Thymus (tissue), 11 donors: Measurements from ENCODE around the gene CNNM2. TPM values are rescaled to one million over a fixed set of nuclear protein-coding genes. Genes with fewer than 3 reads are reported as not detected.
"Not testable (repeated sequence)": the region's sequence is repeated elsewhere in the genome, so short reads cannot be mapped to it uniquely, and the experiment has no call there.

Experiments used
- DNase-seq, 9 donors: peaks; one replicate each; pipeline ENCODE4 v3.0.0-alpha.2; 2013; ENCODE audit warnings: low spot score in 9 of 9, low read depth in 6 of 9, missing footprints in 1 of 9
- H3K27ac ChIP-seq, 2 donors: one replicate each; pipeline ENCODE4 v1.5.1; 2013; ENCODE audit warnings: control low read depth in 1 of 2, low read depth in 1 of 2, low read length in 1 of 2, mild to moderate bottlenecking in 1 of 2, moderate library complexity in 1 of 2
- H3K27me3 ChIP-seq, 2 donors: one replicate each; pipeline ENCODE4 v1.5.1; 2013; ENCODE audit warnings: low read length in 1 of 2; ENCODE audit not compliant: control insufficient read depth in 2 of 2, insufficient read depth in 1 of 2
- H3K36me3 ChIP-seq, 2 donors: one replicate each; pipeline ENCODE4 v1.5.1; 2013; ENCODE audit warnings: low read length in 1 of 2, mild to moderate bottlenecking in 1 of 2, moderate library complexity in 1 of 2; ENCODE audit not compliant: control insufficient read depth in 2 of 2, insufficient read depth in 2 of 2
- H3K4me1 ChIP-seq, 2 donors: one replicate each; pipeline ENCODE4 v1.5.1; 2013; ENCODE audit warnings: low read length in 2 of 2; ENCODE audit not compliant: control insufficient read depth in 2 of 2, insufficient read depth in 2 of 2
- H3K4me3 ChIP-seq, 2 donors: one replicate each; pipeline ENCODE4 v1.5.1; 2013; ENCODE audit warnings: low read length in 2 of 2, control low read depth in 1 of 2, mild to moderate bottlenecking in 1 of 2
- H3K9me3 ChIP-seq, 2 donors: one replicate each; pipeline ENCODE4 v1.5.1; 2013; ENCODE audit warnings: low read length in 1 of 2, mild to moderate bottlenecking in 1 of 2; ENCODE audit not compliant: control insufficient read depth in 2 of 2, insufficient read depth in 1 of 2
- WGBS: extraction: QIAGEN DNeasy Blood & Tissue Kit; methylation state at CpG from one replicate; pipeline ENCODE4 v1.1.7; 2013; 5-methylcytosine and 5-hydroxymethylcytosine counted together
- polyA plus RNA-seq: library from polyadenylated mRNA; stranded (reverse); fragments of 200-250 nt; gene quantifications from one replicate; pipeline ENCODE4 v1.2.3, GENCODE V29; 2013
- total RNA-seq: library from RNA; stranded (reverse); fragments of 120-200 nt; gene quantifications from one replicate; pipeline ENCODE4 v1.2.4, GENCODE V29; 2013
- donor health status: healthy.

CNNM2 gene
- total and polyA plus RNA-seq, 2 donors, result 1.5 to 2.1 TPM

GRCh38 chr10:102919246-102919959, 1.3 kb downstream of the CNNM2 start:
- peak in 2 of 9 donors; percentile 33 to 53 for DNase-seq
- no peaks in the 10 kb centered on the region for H3K9me3 ChIP-seq
- H3K4me1 ChIP-seq, result peaks cover 17 to 22% of the 10 kb centered on the region in 2 donors
- no peak overlapping the region for H3K27ac ChIP-seq
- H3K4me3 ChIP-seq, result peak overlapping the region; percentile 65 to 83
- H3K36me3 ChIP-seq, result no peaks in the 10 kb centered on the region
- 52% methylated on average over 47 of the region's 47 CpGs for WGBS
- H3K27me3 ChIP-seq, result peaks cover 3 to 20% of the 10 kb centered on the region in 2 donors

GRCh38 chr10:102919992-102920739, 2.1 kb downstream of the CNNM2 start:
- DNase-seq, result no peak
- Histone ChIP-seq H3K9me3 (no peaks in the 10 kb centered on the region), H3K4me1 (peaks cover 17 to 22% of the 10 kb centered on the region in 2 donors), H3K27me3 (peaks cover 3 to 20% of the 10 kb centered on the region in 2 donors), H3K36me3 (no peaks in the 10 kb centered on the region), H3K4me3 (peak overlapping the region in 1 of 2 donors; percentile 3), H3K27ac (no peak overlapping the region)
- WGBS, result 90% methylated on average over 9 of the region's 9 CpGs

- peaks cover 13% of the 10 kb centered on the region in 2 donors for H3K4me1 ChIP-seq
- peaks cover 0 to 15% of the 10 kb centered on the region in 2 donors for H3K27me3 ChIP-seq
- no peak for DNase-seq
- H3K27ac ChIP-seq, result no peak overlapping the region
- H3K4me3 ChIP-seq, result no peak overlapping the region
- peaks cover 0 to 4% of the 10 kb centered on the region in 2 donors for H3K36me3 ChIP-seq
- no peaks in the 10 kb centered on the region for H3K9me3 ChIP-seq
Measured at GRCh38 chr10:102923601-102924000, 5.5 kb downstream of the CNNM2 start.

- peaks cover 0 to 4% of the 10 kb centered on the region in 2 donors for H3K36me3 ChIP-seq
- H3K4me1 ChIP-seq, result no peaks in the 10 kb centered on the region
- DNase-seq, result no peak
- no peaks in the 10 kb centered on the region for H3K27me3 ChIP-seq
- H3K27ac ChIP-seq, result no peak overlapping the region
- no peaks in the 10 kb centered on the region for H3K9me3 ChIP-seq
- 97% methylated on average over 6 of the region's 6 CpGs for WGBS
- no peak overlapping the region for H3K4me3 ChIP-seq
Measured at GRCh38 chr10:102926842-102927241, 8.7 kb downstream of the CNNM2 start.

DNA sequence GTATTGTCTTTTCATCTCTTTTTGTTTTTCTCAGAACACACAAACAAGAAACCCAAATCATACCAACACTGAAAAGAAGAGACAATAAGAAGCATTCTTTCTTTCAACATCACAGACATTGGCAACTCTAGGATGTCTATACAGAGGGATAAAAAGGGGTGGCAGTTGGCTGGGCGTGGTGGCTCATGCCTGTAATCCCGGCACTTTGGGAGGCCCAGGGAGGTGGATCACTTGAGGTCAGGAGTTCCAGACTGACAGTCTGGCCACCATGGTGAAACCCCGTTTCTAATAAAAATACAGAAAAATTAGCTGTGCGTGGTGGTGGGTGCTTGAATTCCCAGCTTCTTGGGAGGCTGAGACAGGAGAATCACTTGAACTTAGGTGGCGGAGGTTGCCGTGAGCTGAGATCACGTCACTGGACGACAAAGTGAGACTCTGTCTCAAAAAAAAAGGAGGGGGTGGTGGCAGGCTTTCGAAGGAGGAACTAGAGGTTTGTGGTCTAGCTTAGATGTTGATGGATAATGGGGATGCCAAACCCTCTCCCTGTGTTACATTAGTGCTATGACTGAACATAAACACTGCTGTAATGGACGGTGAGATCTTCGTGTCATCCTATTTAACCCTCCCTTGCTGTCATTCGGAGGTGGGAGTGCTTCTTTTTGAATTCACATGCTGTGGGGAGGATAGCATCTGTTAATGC, 9.4 kb downstream of the CNNM2 start:
- Histone ChIP-seq H3K4me1 (no peaks in the 10 kb centered on the region), H3K4me3 (no peak overlapping the region), H3K9me3 (no peaks in the 10 kb centered on the region), H3K27ac (no peak overlapping the region), H3K36me3 (peaks cover 0 to 4% of the 10 kb centered on the region in 2 donors), H3K27me3 (no peaks in the 10 kb centered on the region)
- 36% methylated on average over 12 of the region's 12 CpGs for WGBS
- no peak for DNase-seq

DNA sequence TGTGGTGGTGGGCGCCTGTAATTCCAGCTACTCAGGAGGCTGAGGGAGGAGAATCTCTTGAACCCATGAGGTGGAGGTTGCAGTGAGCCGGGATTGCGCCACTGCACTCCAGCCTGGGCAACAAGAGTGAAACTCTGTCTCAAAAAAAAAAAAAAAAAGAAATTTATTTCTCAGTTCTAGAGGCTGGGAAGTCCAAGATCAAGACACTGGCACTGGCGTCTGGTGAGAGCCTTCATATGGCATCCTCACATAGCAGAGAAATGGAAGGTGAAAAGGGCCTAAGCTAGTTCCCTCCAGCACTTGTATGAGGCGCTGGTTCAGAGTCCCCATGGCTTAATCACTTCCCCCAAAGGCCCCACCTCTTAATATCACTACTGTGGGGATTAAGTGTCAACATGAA, 10.3 kb downstream of the CNNM2 start:
- H3K4me1 ChIP-seq, DNase-seq, H3K27me3 ChIP-seq, H3K27ac ChIP-seq, H3K9me3 ChIP-seq, H3K36me3 ChIP-seq, H3K4me3 ChIP-seq: not testable (repeated sequence)
- WGBS, result over 99% methylated on average over 5 of the region's 5 CpGs

DNA sequence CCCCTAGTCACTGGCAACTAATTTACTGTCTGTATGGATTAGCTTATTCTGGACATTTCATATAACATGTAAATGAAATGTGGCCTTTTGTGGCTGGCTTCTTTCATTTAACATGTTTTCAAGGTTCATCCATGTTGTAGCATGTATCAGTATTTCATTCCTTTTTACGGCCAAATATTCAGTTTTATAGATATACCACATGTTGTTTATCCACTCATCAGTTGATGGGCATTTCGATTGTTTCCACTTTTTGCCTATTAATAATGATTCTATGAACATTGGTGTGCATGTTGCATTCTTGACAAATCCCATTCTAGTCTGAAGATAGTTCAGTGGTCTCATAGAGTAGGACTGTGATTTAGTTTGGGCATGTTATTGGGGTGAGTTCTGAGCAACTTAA, 12.6 kb downstream of the CNNM2 start:
- peaks cover 0 to 4% of the 10 kb centered on the region in 2 donors for H3K36me3 ChIP-seq
- DNase-seq, result no peak
- H3K4me3 ChIP-seq, result no peak overlapping the region
- H3K9me3 ChIP-seq, result no peaks in the 10 kb centered on the region
- H3K27me3 ChIP-seq, result no peaks in the 10 kb centered on the region
- H3K27ac ChIP-seq, result no peak overlapping the region
- peaks cover 0 to 2% of the 10 kb centered on the region in 2 donors for H3K4me1 ChIP-seq
- 100% methylated on average over 2 of the region's 2 CpGs for WGBS

GRCh38 chr10:102931643-102932042, 13.5 kb downstream of the CNNM2 start:
- Histone ChIP-seq H3K4me1 (peaks cover 0 to 9% of the 10 kb centered on the region in 2 donors), H3K27me3 (no peaks in the 10 kb centered on the region), H3K9me3 (no peaks in the 10 kb centered on the region), H3K36me3 (peaks cover 0 to 4% of the 10 kb centered on the region in 2 donors), H3K4me3 (no peak overlapping the region), H3K27ac (no peak overlapping the region)
- WGBS, result 94% methylated on average over 5 of the region's 5 CpGs
- DNase-seq, result no peak

DNA sequence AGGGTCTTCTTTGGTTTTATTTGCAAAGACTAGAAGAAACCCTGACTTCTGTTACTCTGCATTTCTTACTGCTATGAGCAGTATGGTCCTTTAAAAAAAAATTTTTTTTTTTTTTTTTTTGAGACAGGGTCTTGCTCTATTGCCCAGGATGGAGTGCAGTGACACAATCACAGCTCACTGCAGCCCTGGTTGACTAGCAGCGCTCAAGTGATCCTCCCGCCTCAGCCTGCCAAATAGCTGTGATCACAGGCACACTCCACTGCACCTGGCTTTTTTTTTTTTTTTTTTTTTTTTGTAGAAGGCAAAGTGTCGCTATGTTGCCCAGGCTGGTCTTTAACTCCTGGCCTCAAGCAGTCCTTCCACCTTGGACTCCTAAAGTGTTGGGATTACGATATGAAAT, 17.4 kb downstream of the CNNM2 start:
- Histone ChIP-seq H3K27ac (no peak overlapping the region), H3K36me3 (no peaks in the 10 kb centered on the region), H3K4me1 (peaks cover 0 to 9% of the 10 kb centered on the region in 2 donors), H3K9me3 (no peaks in the 10 kb centered on the region), H3K4me3 (no peak overlapping the region), H3K27me3 (no peaks in the 10 kb centered on the region)
- WGBS, result 90% methylated on average over 4 of the region's 4 CpGs
- peak in 1 of 9 donors; percentile 43 for DNase-seq
